GM10248 (cell line): ENCODE data around the gene LHX1.
A peak's percentile ranks its signal among the peaks of the same experiment; 100 is the strongest.

Experiments used
- CTCF ChIA-PET: fragments of 300-600 bp; sonication (Branson Sonifier 250); formaldehyde crosslinking; extraction: SDS; loops from one replicate; lab custom pipeline; 2021; ENCODE audit warnings: antibody characterized with exemption; lab: Yijun Ruan, JAX
- POLR2A ChIA-PET: fragments of 350-650 bp; sonication (Branson Sonifier 250); formaldehyde crosslinking; extraction: SDS; loops from one replicate; lab custom pipeline; 2020; ENCODE audit warnings: antibody characterized with exemption; lab: Yijun Ruan, JAX
- DNase-seq: peaks from one replicate; pipeline ENCODE4 v3.0.0; 2012; ENCODE audit errors: extremely low spot score
- CTCF ChIP-seq: IDR thresholded peaks from 2 replicates; pipeline ENCODE4 v1.5.1; 2012; ENCODE audit warnings: mild to moderate bottlenecking, low read depth; ENCODE audit errors: extremely low read depth, missing control alignments, control extremely low read depth

LHX1 gene

GRCh38 chr17:36947922-36948716, 10.8 kb downstream of the LHX1 start:
- POLR2A ChIA-PET: no interaction called here
- no peak for TF ChIP-seq CTCF
- CTCF ChIA-PET: interaction anchor here (1.5 kb wide), 1 partner anchor 345 kb away, joined by 5 read pairs; no protein-coding TSS in a partner anchor
- DNase-seq: no peak

GRCh38 chr17:36948717-36949460, 11.6 kb downstream of the LHX1 start, which contains the start of gene AATF:
Gene AATF (plus strand): TSS chr17:36948954. CDS start chr17:36949126, 172 bp downstream.
- CTCF ChIA-PET: interaction anchor here (0.9 to 1.5 kb wide), 4 partner anchors 11 to 346 kb away, joined by 3 to 5 read pairs (median 4); partner anchors contain the start of gene LHX1
- DNase-seq: peak; percentile 99
- TF ChIP-seq CTCF: no peak
- POLR2A ChIA-PET: interaction anchor here (0.6 kb wide), 1 partner anchor 395 kb away, joined by 5 read pairs; no protein-coding TSS in a partner anchor

- CTCF ChIA-PET: interaction anchor here (0.9 to 1.5 kb wide), 4 partner anchors 12 to 346 kb away, joined by 3 to 5 read pairs (median 4); partner anchors contain the start of gene LHX1
- TF ChIP-seq CTCF: no peak
- no peak for DNase-seq
- POLR2A ChIA-PET: interaction anchor here (0.6 kb wide), 1 partner anchor 396 kb away, joined by 5 read pairs; no protein-coding TSS in a partner anchor
Measured at GRCh38 chr17:36949461-36949927, 12.2 kb downstream of the LHX1 start.

GRCh38 chr17:36950027-36950426, 12.8 kb downstream of the LHX1 start:
- POLR2A ChIA-PET: no interaction called here
- no peak for DNase-seq
- CTCF ChIA-PET: interaction anchor here (0.9 to 2.6 kb wide), 3 partner anchors 11 to 98 kb away, joined by 3 to 13 read pairs (median 5); partner anchors contain the start of gene LHX1
- TF ChIP-seq CTCF: no peak

GRCh38 chr17:36951084-36951789, 14.0 kb downstream of the LHX1 start:
- CTCF ChIA-PET: interaction anchor here (1.2 to 2.6 kb wide), 2 partner anchors 10 to 97 kb away, joined by 4 to 13 read pairs; no protein-coding TSS in a partner anchor
- POLR2A ChIA-PET: no interaction called here
- no peak for TF ChIP-seq CTCF
- DNase-seq: no peak
